Left ventricle myocardium superior (tissue), 1 donor: ENCODE data around the gene RFESD. TPM values are rescaled to one million over a fixed set of nuclear protein-coding genes. Genes with fewer than 3 reads are reported as not detected.

ENCODE experiments used
- ATAC-seq: fragments of 200-7000 bp; cut with Tn5 transposase; one replicate; pipeline ENCODE4 v1.9.1; 2020; ENCODE audit warnings: mild to moderate bottlenecking, moderate library complexity
- DNase-seq: peaks from one replicate; pipeline ENCODE4 v3.0.0-alpha.2; 2020
- intact Hi-C: fragments of 100-400 bp; cut with micrococcal nuclease; formaldehyde crosslinking; loops from one replicate; pipeline ENCODE4 v1.11.0; 2022
- long read RNA-seq: library from polyadenylated mRNA; unstranded; transcript quantifications from one replicate; pipeline ENCODE4 v2.0.0, GENCODE V29; 2021
- total RNA-seq: library from RNA; stranded (reverse); fragmentation: NEBNext Ultra II Directional; extraction: Animal tissue kit (Norgen Biotek cat#: 25700); gene quantifications from one replicate; pipeline ENCODE4 v1.2.1, GENCODE V29; 2021
- donor health status: DM: no; HTN: yes; CAD: no; lungs with severe emphysema.

The RFESD gene
- 6.0 TPM for total RNA-seq
- long read RNA-seq, partial matches to known transcripts: 0 of 2 reads
- long read RNA-seq, other reads (novel, unspliced or antisense): 0 of 2 reads

DNA sequence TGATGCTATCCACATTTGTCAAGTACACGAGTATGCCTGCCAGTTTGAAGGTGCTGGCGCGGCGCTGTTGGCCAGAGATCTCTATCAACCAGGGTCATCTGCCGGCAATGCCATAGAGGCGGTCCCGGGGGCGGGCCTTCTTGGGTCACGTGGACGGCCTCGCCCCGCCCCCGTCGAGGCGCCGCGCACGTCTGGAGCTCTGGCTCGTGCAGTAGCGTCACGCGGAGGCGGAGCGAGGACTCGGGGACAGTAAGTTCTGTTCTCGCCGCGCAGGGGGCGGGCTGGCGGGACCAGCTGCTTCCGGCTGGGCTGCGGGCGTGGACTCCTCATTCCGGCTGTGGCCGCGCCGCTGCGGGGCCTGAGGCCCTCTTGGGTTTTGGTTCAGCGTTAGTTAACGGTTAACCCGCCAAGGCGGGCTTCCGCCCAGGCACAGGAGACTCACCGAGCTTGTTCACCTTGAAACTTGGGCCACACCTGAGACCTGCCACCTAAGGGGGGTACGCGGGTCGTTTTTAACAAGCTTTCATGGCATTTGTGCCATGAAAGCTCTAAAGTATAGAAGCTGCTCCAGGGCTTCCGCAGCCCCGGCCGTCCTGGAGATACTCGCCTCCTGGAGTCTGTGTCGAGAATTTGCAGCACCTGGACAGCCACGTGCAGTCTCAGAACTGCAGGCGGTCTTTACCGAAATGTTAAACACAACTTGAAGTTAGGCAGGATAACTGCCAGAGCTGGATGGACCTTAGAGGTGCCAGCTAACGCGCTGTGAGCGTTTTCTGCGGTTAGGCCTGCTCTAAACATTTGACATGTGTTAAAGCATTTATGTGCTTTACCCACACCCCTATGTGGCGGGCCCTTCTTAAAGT is at the start of gene RFESD:
TSS of gene RFESD (plus strand) at position 209 of the 863 bp plus-strand sequence. CDS start 5,495 bp downstream, outside the sequence.
- DNase-seq: peak; percentile 100
- intact Hi-C loops: loop anchor here (5.0 to 10.0 kb wide), 3 partner anchors 86 to 688 kb away; partner anchors contain the start of gene RHOBTB3
- peak; percentile 99 for ATAC-seq

- no peak for ATAC-seq
- DNase-seq: no peak
- intact Hi-C loops: no loop called here
Observed at GRCh38 chr5:95599252-95599651, 47.3 kb upstream of the RFESD start.

DNA sequence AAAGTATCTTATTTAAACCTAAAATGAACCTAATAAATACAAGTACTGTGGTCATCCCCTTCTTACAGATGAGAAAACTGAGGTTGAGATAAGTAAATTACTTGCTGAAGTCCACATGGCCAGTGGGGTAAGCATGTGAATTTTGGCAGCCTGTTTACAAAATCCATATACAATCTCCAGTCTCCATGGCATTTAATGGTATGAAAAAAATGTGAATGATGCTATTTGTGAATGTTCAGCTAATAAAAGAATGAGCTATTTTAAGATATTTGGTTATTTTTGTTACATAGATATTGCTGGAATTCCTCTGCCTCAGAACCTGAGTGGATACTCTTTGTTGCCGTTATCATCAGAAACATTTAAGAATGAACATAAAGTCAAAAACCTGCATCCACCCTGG is 46.0 kb upstream of the RFESD start:
- no peak for ATAC-seq
- intact Hi-C loops: no loop called here
- no peak for DNase-seq

DNA sequence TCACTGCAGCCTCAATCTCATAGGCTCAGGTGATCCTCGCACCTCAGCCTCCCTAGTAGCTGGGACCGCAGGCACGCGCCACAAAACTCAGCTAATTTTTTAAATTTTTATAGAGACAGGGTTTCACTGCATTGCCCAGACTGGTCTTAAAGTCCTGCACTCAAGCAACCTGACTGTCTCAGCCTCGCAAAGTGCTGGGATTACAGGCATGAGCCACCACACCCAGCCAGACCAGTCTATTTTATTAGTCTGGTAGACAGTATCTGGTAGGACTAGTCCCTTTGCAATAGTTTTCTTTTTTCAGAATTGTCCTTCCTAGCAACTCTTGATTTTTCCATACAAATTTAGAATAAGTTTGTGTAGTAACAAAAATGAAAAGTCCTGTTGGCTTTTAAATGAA is 40.8 kb upstream of the RFESD start:
- ATAC-seq (no peak), DNase-seq (no peak)
- intact Hi-C loops: no loop called here

DNA sequence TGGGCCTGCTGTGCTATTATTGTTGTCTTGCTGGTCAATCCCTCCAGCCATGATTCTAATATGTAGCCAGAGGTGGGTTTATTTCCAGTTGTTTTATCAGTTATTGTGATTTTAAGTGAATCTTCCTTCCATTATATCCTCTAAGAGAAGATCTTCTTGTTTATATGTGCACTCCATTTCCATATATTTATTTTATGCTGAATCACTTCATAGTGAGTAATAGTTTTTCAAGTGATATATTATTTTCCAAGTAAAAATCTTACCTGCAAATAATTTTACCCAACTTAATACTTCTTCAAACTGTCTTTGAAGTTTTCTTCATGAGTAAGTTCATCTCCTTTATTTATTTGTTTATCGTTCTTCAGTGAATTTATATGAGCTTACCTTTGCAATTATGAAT is 40.2 kb upstream of the RFESD start:
- intact Hi-C loops: no loop called here
- ATAC-seq: no peak
- DNase-seq: no peak

DNA sequence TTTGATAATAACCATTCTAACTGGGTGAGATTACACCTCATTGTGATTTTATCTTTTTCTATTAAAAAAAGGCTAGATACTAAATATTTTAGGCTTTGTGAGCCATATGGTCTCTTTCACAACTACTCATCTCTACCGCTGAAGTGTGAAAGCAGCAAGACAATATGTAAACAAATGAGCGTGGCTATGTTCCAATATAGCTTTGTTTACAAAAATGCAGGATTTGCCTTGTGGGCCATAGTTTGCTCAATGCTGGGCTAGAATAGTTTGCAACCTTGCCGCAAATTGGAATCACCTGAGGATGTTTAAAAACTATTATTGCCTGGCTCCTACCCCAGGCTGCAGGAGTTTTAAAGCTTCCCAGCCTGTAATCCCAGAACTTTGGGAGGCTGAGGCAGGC is 36.9 kb upstream of the RFESD start:
- ATAC-seq: no peak
- intact Hi-C loops: no loop called here
- DNase-seq: no peak

GRCh38 chr5:95610546-95610945 is 36.0 kb upstream of the RFESD start:
- ATAC-seq (no peak), DNase-seq (no peak)
- intact Hi-C loops: no loop called here

DNA sequence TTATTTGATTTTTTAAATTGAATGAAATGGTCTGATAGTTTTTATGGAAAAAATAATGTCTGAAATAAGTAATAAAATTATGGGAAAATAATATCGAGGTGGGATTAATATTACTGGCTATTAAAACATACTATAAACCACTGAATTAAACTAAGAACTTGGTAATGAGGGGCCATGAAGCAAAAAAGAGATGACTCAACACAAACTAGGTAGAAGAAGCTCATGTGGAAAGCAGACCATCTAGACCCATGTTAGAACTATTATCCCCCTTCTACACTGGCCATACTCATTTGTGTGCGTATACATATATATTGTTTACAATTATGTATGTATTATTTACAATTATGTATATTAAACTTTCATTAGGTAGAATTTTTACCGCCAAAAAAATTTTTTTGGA is 35.2 kb upstream of the RFESD start:
- intact Hi-C loops: no loop called here
- ATAC-seq (no peak), DNase-seq (no peak)

- no peak for DNase-seq
- intact Hi-C loops: no loop called here
- ATAC-seq: no peak
Observed at GRCh38 chr5:95613514-95613913, 33.1 kb upstream of the RFESD start.

- intact Hi-C loops: no loop called here
- no peak for ATAC-seq
- no peak for DNase-seq
Observed at GRCh38 chr5:95615164-95615467, 31.5 kb upstream of the RFESD start.

GRCh38 chr5:95617057-95617456 is 29.5 kb upstream of the RFESD start:
- intact Hi-C loops: no loop called here
- DNase-seq (no peak), ATAC-seq (no peak)

GRCh38 chr5:95619096-95619495 is 27.5 kb upstream of the RFESD start:
- ATAC-seq (no peak), DNase-seq (no peak)
- intact Hi-C loops: no loop called here

- intact Hi-C loops: no loop called here
- ATAC-seq (peak; percentile 8), DNase-seq (no peak)
Observed at GRCh38 chr5:95619514-95620029, 27.0 kb upstream of the RFESD start.

GRCh38 chr5:95620030-95620869 is 26.3 kb upstream of the RFESD start, which contains the start of gene GPR150:
Gene GPR150 (plus strand): TSS chr5:95620087. CDS start chr5:95620276, 189 bp downstream.
- intact Hi-C loops: no loop called here
- DNase-seq (peak; percentile 74), ATAC-seq (peak; percentile 73)

DNA sequence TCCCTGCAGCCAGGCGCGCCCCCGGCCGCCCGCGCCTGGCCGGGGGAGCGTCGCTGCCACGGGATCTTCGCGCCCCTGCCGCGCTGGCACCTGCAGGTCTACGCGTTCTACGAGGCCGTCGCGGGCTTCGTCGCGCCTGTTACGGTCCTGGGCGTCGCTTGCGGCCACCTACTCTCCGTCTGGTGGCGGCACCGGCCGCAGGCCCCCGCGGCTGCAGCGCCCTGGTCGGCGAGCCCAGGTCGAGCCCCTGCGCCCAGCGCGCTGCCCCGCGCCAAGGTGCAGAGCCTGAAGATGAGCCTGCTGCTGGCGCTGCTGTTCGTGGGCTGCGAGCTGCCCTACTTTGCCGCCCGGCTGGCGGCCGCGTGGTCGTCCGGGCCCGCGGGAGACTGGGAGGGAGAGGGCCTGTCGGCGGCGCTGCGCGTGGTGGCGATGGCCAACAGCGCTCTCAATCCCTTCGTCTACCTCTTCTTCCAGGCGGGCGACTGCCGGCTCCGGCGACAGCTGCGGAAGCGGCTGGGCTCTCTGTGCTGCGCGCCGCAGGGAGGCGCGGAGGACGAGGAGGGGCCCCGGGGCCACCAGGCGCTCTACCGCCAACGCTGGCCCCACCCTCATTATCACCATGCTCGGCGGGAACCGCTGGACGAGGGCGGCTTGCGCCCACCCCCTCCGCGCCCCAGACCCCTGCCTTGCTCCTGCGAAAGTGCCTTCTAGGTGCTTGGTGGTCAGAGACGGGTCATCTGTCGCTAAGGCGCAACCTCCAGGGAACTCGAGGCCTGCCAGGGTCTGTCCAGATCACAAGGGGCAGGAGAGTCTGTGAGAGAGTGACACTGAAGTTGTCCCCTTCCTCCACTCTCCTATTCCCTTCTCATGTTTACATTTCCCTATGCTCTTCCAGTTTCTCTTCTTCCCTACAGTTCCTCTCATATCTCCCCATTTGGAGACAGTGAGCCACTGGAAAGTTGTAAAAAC is 25.4 kb upstream of the RFESD start:
- DNase-seq (peak; percentile 46), ATAC-seq (peak; percentile 67)
- intact Hi-C loops: no loop called here

- intact Hi-C loops: no loop called here
- DNase-seq (no peak), ATAC-seq (no peak)
Observed at GRCh38 chr5:95621839-95622629, 24.5 kb upstream of the RFESD start.

- no peak for DNase-seq
- intact Hi-C loops: no loop called here
- no peak for ATAC-seq
Observed at GRCh38 chr5:95623706-95624105, 22.9 kb upstream of the RFESD start.

GRCh38 chr5:95624368-95624767 is 22.2 kb upstream of the RFESD start:
- no peak for DNase-seq
- intact Hi-C loops: no loop called here
- no peak for ATAC-seq
